Measurements from ENCODE around the gene PUM1. TPM values are rescaled to one million over a fixed set of nuclear protein-coding genes. Genes with fewer than 3 reads are reported as not detected.
A peak's percentile ranks its signal among the peaks of the same experiment; 100 is the strongest.

Gene PUM1
- polyA plus RNA-seq, 1 experiment = 71.3 TPM

DNA sequence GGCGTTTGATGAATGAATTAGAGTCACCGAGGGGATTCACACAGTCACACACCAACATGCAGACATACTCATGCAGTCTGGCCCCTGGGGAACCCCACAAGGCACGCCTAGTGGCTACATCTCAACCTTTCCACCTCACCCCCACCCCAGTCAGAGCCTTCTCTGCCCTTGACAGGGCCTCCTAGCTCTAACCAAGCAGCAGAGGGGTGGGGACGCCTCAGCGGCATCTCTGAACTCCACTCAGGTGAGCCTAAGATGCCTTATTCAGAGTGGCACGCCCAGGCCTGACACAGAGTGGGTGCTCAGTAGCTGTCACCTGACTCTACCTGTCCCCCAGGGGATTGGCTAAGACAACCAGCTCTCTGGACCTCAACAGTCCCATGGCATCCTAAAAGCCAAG lies 153.3 kb downstream of the PUM1 start:
- TF ChIP-seq, protein P1, sequence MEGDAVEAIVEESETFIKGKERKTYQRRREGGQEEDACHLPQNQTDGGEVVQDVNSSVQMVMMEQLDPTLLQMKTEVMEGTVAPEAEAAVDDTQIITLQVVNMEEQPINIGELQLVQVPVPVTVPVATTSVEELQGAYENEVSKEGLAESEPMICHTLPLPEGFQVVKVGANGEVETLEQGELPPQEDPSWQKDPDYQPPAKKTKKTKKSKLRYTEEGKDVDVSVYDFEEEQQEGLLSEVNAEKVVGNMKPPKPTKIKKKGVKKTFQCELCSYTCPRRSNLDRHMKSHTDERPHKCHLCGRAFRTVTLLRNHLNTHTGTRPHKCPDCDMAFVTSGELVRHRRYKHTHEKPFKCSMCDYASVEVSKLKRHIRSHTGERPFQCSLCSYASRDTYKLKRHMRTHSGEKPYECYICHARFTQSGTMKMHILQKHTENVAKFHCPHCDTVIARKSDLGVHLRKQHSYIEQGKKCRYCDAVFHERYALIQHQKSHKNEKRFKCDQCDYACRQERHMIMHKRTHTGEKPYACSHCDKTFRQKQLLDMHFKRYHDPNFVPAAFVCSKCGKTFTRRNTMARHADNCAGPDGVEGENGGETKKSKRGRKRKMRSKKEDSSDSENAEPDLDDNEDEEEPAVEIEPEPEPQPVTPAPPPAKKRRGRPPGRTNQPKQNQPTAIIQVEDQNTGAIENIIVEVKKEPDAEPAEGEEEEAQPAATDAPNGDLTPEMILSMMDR (IDR thresholded peaks at IDR 0.05; ENCODE audit: low read depth, low read length) = no peak
- POLR2A ChIA-PET = interaction anchor here (0.5 kb wide), 1 partner anchor 13 kb away, joined by 9 read pairs; no protein-coding TSS in a partner anchor
- DNase-seq (ENCODE audit: low read depth, low spot score) = no peak
- H3K9me3 ChIP-seq (ENCODE audit: control insufficient read depth, insufficient read depth, low read length) = no peaks in the 10 kb centered on the region; the same call in 1 of the 2 replicates
- H3K27me3 ChIP-seq (ENCODE audit: control insufficient read depth, insufficient read depth, low read length) = no peaks in the 10 kb centered on the region
- CTCF ChIA-PET = interaction anchor here (0.5 to 14.8 kb wide), 12 partner anchors 8 to 1227 kb away, joined by 3 to 535 read pairs (median 10); no protein-coding TSS in a partner anchor
- no peak overlapping the region for H3K4me3 ChIP-seq (ENCODE audit: low read depth, low read length)
- H3K27ac ChIP-seq (ENCODE audit: low read depth, low read length) = no peak overlapping the region

DNA sequence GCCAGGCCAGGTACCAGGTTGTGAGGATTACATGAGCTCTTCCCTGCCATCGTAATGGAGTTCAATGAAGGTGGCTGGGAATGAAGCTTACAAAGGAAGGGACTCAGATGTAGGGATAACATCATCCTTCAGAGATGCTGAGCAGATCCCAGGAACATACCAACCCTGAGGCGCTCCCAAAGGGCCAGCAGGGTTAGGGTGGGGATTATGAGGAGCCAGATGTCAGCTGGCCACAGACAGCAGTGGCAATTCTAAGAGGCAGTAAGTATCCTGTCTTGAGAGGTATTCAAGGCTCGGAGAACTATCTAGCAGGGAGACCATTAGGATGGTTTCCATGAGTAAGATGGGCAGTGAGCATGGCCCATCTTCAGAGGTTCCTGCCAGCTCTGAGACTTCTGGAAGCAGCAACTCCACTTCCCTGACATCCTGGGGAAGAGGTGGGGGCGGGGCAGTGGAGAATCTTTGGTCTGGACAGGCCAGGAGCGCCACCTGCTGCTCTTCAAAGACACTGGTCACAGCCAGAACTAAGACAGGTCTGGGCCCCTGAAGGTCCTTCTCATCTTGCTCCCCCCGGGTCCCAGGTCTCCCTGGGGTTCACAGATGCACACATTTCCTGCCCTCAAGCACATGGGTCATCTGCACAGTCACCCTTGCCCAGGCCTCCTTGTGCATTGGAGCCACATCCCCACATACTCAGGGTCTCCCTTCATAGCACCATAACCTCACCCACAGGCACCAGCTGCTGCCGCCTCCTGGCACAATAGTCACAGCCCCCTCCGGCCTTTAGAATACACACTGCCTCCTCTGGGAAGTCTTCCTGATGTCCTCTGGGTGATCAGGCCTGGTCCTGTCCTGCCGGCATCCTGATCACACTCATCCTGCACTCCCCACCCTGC lies 154.2 kb downstream of the PUM1 start:
- Histone ChIP-seq H3K4me3 (ENCODE audit: low read depth, low read length) (no peak overlapping the region), H3K27me3 (ENCODE audit: control insufficient read depth, insufficient read depth, low read length) (no peaks in the 10 kb centered on the region), H3K27ac (ENCODE audit: low read depth, low read length) (no peak overlapping the region), H3K9me3 (ENCODE audit: control insufficient read depth, insufficient read depth, low read length) (no peaks in the 10 kb centered on the region; the same call in 1 of the 2 replicates)
- ChIA-PET CTCF (interaction anchor here (0.6 to 14.8 kb wide), 37 partner anchors 9 to 511 kb away, joined by 3 to 535 read pairs (median 4); no protein-coding TSS in a partner anchor), POLR2A (interaction anchor here (0.7 kb wide), 2 partner anchors 110 to 111 kb away, joined by 3 read pairs; no protein-coding TSS in a partner anchor)
- TF ChIP-seq, protein P1 (IDR thresholded peaks at IDR 0.05; ENCODE audit: low read depth, low read length) = peak; percentile 87
- peak; percentile 68 for DNase-seq (ENCODE audit: low read depth, low spot score)

DNA sequence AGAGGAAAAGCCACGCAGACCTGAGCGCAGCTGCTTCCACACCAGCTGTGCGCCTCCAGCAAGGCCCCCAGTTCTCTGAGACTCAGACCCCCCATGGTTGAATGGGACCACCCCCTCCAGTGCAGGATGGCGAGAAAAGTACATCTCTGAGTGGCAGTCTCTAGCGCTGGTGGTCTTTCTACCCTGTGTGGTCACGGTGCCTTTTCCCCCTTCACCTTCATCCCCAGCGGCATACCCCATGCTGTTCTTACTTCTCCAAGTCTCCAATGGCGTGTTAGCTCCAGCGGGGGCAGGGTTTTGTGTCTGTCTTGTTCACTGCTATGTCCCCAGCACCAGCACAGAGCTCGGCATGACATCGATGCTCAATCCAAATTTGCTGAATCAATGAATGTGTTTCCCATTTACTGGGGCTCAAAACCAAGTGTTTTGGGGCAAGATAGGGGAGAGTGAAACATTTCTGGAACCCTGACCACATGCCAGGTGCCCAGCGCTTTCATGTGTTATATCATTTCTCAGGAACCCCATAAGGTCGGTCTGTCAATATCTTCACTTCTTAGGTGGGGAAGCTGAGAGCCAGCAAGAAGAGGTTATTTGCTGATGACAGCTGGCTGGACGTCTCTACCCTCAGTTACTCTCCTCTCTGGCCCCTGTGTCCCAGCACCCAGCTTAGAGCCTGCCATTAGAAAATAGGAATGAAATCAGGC lies 156.0 kb downstream of the PUM1 start:
- TF ChIP-seq, protein P1 (IDR thresholded peaks at IDR 0.05; ENCODE audit: low read depth, low read length) = no peak
- ChIA-PET POLR2A (no interaction called here), CTCF (interaction anchor here (0.7 to 14.8 kb wide), 7 partner anchors 16 to 189 kb away, joined by 3 to 535 read pairs (median 17); no protein-coding TSS in a partner anchor)
- DNase-seq (ENCODE audit: low read depth, low spot score) = no peak
- no peaks in the 10 kb centered on the region for H3K27me3 ChIP-seq (ENCODE audit: control insufficient read depth, insufficient read depth, low read length)
- H3K4me3 ChIP-seq (ENCODE audit: low read depth, low read length) = peak overlapping the region; percentile 55; the same call in 1 of the 2 replicates
- H3K27ac ChIP-seq (ENCODE audit: low read depth, low read length) = peak overlapping the region; percentile 21
- no peaks in the 10 kb centered on the region; the same call in 1 of the 2 replicates for H3K9me3 ChIP-seq (ENCODE audit: control insufficient read depth, insufficient read depth, low read length)

DNA sequence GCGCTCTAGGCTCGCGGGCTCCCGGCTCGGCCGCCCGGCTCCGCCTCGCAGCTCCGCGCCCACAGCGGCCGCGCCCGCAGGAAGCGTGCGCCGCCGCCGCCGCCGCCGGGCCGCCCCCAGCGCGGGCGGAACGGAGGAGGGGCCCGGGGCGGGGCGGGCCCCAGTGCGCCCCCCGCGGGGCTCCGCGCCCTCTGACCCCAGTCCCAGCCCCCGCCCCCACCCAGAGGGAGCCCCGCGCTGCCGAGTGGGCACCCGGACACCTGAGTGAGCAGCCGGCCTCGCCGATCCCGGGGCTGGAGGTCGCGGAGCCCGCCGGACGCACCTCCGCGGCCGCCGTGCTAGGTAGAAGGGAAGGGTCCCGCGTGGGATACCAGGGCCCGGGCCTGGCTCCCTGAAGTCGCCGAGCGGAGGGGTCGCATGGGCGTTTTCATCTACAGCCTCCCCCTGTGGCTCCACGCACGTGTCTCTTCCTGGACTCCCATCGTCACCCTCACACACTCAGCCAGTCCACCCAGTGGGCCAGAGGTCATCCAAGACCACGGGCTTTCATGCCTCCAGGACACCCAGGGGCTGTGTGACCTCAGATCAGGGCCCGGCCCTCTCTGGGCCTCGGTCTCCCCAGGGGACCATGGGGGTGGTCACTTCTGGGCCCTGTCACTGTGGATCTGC lies 156.7 kb downstream of the PUM1 start, which contains the start of gene SDC3:
TSS of gene SDC3 (minus strand) at position 63 of the 669 bp plus-strand sequence. CDS start 172 bp downstream, outside the sequence.
- Histone ChIP-seq H3K9me3 (ENCODE audit: control insufficient read depth, insufficient read depth, low read length) (no peaks in the 10 kb centered on the region; the same call in 1 of the 2 replicates), H3K27me3 (ENCODE audit: control insufficient read depth, insufficient read depth, low read length) (no peaks in the 10 kb centered on the region), H3K4me3 (ENCODE audit: low read depth, low read length) (peak within 1 kb of the TSS; percentile 74), H3K27ac (ENCODE audit: low read depth, low read length) (peak within 1 kb of the TSS; percentile 21)
- CTCF ChIA-PET = interaction anchor here (1.1 to 14.8 kb wide), 3 partner anchors 20 to 126 kb away, joined by 3 to 535 read pairs (median 257); no protein-coding TSS in a partner anchor
- POLR2A ChIA-PET = interaction anchor here (0.6 kb wide), 1 partner anchor 1427 kb away, joined by 13 read pairs; the partner anchor contains the start of gene MARCKSL1
- DNase-seq (ENCODE audit: low read depth, low spot score) = no peak
- TF ChIP-seq, protein P1 (IDR thresholded peaks at IDR 0.05; ENCODE audit: low read depth, low read length) = no peak

Data from AG04450 (cell line).